22Rv1 (cell line): ENCODE measurements around the gene KMT2B.
A peak's percentile ranks its signal among the peaks of the same experiment; 100 is the strongest.

Source experiments
- H3K27ac ChIP-seq: fragments of 450-650 bp; 2 replicates; pipeline ENCODE4 v1.5.1; 2017
- CTCF ChIP-seq: fragments of 450-650 bp; IDR thresholded peaks from 2 replicates; pipeline ENCODE4 v1.5.1; 2017; ENCODE audit warnings: mild to moderate bottlenecking
- ZFX ChIP-seq: fragments of 450-650 bp; IDR thresholded peaks from 2 replicates; pipeline ENCODE4 v1.6.1; 2017; ENCODE audit warnings: antibody characterized with exemption, borderline replicate concordance

KMT2B gene

GRCh38 chr19:35750167-35750566, 32.4 kb downstream of the KMT2B start:
- peak overlapping the region; percentile 36 for H3K27ac ChIP-seq
- TF ChIP-seq CTCF, result no peak
- TF ChIP-seq ZFX, result no peak

GRCh38 chr19:35751839-35752745, 34.3 kb downstream of the KMT2B start:
- no peak overlapping the region; the same call in 1 of the 2 replicates for H3K27ac ChIP-seq

GRCh38 chr19:35752746-35753350, 35.0 kb downstream of the KMT2B start:
- TF ChIP-seq CTCF, result no peak
- no peak for TF ChIP-seq ZFX
- peak overlapping the region; percentile 97; the same call in 1 of the 2 replicates for H3K27ac ChIP-seq

More at GRCh38 chr19:35751839-35752745, 34.3 kb downstream of the KMT2B start:
- TF ChIP-seq ZFX (no peak), CTCF (no peak)

- peak overlapping the region; percentile 97 for H3K27ac ChIP-seq
- TF ChIP-seq CTCF (no peak), ZFX (no peak)
Measured at GRCh38 chr19:35753634-35754369, 36.0 kb downstream of the KMT2B start.

GRCh38 chr19:35754370-35755130, 36.7 kb downstream of the KMT2B start:
- H3K27ac ChIP-seq, result peak overlapping the region; percentile 97
- TF ChIP-seq CTCF (no peak), ZFX (no peak)

- H3K27ac ChIP-seq, result peak overlapping the region; percentile 97
- TF ChIP-seq CTCF (no peak), ZFX (no peak)
Measured at GRCh38 chr19:35755131-35755549, 37.3 kb downstream of the KMT2B start.
